ENCODE data around the gene BMP5.

Gene BMP5

DNA sequence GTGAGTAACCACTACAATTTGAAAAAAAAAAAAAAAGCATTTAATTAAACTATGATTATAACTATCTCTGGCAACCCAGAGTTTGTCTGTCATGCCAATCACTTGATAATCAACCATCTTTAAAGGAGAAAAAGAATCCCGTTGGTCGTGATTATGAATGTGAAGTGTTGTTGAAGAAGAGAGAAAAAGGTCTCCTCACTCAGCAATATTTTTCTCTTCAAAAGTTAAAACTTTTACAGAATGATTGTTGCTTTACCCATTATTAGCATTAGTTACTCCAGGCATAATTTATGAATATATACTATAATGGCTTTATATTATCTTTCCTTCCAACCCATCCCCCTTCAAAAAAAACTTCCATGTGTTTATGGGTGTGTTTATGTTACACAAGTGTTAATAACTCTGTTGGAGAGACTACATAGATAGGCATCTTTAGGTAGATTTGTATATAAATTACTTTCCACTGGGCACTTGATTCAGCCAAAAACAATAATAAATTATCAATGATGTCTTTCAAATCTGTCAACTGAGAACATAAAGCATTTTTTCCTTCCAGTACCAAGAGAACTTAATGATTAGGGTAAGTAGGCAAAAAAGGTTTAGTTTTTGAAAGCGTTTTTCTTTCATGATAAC, 5.1 kb downstream of the BMP5 start:
- FAIRE-seq, result no peak

DNA sequence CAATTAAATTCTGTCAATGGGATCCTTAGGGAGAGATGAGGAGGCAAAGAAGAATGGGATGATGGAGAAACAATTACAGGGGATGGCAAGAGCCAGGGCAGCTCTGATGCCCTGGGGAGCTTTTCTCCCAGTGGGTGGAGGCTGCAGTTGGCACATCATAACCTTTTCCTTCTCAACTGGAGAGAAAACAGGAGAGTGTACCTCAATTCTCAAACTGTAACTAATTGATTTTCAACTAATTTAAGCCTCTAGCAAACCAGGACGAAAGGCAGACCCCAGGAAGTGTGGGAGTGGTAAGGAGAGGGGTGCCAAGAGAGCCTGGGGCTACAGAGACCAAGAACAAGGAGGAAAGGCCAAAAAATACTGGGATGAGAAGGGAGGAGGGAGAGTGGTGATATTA, 5.7 kb downstream of the BMP5 start:
- FAIRE-seq, result no peak

DNA sequence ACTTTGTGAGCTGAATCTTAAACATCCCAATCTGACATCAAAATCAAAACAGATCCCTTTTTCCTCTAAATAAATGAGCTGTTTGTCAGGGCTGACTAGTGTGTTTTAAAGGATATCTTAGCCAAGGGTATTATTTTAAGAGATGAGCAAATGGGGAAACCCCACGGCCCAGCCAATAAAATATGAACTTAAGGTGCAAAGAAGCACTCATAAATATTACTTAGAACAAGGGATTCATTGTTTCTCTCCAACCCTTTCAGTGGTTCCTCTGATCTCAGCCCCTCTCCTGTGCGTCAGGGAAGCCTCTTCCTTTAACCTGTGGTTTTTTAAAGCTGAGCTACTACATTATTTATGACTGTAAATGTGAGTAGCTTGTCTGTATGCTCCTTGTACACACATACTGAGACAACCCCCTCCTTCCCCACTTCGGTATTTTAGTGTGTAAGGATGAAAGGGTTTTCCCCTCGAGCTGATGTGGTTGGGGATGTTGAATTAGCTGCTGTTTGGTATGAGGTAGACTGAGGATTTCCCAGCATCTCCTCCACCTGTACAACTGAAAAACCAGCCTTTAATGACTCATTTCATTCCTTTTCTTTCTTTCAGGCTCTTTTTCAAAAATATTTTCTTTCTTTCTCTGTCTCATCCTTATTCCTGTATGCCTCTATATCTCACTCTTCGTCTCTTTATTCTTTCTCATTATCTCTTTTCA, 6.5 kb downstream of the BMP5 start:
- no peak for FAIRE-seq

DNA sequence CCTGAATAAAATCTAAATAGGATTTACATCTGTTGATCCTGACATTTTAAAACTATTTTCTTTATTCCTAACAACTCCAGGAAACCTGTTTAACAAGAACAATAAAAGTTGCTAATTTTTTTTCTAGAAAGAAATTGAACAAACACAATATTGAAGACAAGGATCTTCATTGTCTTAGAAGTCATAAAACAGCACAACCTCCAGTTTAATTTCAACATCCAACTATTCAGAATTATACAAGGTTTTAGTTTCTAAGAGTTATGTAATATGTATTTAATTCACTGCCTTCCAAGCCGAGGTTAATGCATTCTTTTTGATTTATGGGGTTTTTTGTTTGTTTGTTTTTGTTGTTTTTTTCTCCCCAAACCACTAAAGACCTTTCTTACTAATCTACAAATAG, 7.2 kb downstream of the BMP5 start:
- FAIRE-seq, result no peak

DNA sequence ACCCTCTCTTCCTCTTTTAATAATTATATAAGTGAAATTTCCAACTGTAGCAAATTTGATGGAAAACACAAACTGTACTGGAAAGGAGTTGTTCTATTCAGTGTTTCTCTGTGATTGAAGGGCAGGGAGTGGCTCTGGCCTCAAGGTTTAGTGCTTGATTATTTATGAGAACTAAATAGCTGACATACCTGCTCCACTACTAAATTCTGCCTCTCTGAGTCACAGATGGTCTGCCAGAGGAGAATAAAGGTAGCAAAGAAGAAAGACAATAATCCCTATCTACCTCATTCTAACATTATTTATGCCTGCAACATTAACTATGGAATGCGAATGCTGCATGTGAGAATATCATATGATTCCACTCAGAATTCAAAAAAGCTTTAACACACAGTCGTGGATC, 9.3 kb downstream of the BMP5 start:
- FAIRE-seq, result no peak

DNA sequence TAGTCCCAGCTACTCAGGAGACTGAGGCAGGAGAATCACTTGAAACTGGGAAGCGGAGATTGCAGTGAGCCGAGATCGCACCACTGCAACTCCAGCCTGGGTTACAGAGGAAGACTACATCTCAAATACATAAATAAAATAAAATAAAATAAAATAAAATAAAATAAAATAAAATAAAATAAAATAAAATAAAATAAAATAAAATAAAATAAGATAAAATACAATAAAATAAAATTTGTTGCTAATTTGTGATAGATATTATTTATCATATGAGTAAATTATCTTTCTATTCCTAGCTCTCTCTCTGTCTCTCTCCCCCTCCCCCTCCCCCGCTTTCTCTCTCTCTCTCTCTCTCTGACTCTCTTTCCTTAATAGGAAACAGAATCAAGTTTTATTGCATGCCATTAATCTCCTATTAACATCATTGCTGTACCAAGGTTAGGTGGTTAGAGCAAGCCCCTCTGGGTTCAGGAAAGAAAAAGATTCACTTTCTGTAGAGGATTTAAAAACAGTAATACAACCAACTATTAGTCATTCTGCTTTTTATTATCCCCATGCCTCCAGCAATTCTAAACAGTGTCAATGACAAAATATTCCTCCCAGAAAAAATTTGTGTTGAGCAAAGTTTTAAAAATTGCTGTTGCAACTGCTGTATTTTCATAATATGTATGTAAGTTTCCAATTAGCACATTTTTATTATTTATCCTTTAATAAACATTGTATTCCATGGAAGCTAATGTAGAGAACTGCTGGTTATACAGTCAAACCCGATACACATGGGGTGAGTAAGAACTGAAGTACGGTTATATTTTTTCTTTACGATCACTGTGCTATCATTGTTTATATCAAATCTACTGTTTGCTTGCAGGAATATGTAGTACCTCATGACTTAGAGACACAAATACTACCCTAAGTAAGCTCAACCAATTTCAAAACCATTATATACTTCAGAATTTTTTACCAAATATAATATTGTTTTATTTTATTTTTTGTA, 22.1 kb downstream of the BMP5 start:
- no peak for FAIRE-seq

DNA sequence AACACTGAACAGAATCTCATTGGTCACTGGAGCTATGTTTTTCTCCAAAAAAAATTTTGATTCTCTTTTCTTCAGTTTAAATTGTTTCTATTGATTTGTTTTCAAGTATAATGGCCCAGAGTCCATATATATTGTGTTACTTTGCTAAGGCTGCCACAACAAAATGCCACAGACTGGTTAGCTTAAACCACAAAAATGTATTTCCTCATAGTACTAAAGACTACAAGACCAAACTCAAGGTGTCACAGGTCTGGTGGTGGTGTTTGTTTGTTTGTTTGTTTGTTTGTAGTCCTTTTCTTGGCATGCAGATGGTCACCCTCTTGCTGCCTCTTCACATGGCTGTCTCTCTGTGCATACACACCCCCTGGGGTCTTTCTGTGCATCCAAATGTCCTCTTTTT, 34.0 kb downstream of the BMP5 start:
- FAIRE-seq, result no peak

DNA sequence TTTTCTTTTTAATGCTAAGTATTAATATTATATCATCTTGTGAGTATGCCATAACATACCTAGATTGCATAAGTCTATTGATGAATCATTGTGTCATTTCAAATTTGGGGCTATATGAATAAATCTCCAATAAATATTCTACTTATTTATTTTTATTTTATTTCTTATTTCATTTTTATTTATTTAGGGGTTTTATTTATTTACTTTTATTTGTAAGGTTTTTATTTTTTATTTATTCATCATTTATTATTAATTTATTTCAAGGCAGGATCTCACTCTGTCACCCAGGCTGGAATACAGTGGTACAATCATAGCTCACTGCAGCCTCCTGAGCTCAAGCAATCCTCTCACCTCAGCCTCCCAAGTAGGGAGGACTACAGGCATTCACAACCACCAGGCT, 36.3 kb downstream of the BMP5 start:
- no peak for FAIRE-seq

DNA sequence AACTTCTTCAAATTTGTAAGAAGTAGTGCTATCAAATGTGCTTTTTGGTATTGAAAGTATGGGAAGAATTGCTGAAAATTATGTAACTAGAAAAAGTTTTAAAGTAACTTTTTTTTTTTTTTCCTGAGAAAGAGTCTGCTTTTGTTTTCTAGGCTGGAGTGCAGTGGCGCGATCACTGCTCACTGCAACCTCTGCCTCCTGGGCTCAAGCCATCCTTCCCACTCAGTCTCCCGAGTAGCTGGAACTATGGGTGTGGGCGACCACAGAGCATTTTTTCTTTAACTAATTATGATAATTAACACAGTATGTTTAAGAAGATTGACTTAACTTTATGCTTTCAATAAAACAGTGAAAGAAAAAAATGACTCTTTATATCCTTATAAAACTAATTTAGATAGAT, 38.4 kb downstream of the BMP5 start:
- no peak for FAIRE-seq

DNA sequence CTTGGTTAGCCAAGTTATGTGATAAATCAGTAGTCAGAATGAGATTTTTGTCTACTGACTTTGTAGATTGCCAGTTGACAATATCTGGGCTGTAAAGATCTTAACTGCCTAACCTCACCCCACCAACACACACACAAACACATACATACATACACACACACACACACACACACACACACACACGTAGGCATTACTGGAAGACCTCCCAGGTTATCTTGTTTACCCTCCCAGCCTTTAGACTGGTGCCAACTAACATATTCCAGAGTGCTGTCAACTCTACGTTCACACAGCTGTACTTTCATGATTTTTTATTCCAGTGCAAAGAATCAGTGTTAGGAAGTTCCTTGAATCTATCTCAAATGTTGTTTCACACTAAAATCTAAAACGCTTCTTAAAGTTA, 38.9 kb downstream of the BMP5 start:
- FAIRE-seq, result no peak

DNA sequence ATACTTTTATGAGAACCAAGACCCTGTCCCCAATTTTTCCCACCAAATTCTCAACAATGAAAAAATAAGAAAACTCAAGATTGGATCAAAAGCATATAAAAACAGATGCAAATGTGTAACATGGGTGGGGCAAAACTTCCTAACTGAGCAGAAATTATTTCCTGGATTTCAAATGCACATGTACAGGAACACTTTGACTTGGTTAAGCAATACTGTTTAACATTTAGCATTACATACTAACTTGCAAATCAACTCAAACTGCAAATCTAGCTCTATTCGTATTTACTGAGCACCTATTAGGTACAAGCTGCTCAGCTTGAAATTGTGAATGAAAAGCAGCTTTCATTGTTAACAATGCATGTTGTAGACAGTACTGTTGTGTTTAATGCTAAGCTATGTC, 40.2 kb downstream of the BMP5 start:
- no peak for FAIRE-seq

DNA sequence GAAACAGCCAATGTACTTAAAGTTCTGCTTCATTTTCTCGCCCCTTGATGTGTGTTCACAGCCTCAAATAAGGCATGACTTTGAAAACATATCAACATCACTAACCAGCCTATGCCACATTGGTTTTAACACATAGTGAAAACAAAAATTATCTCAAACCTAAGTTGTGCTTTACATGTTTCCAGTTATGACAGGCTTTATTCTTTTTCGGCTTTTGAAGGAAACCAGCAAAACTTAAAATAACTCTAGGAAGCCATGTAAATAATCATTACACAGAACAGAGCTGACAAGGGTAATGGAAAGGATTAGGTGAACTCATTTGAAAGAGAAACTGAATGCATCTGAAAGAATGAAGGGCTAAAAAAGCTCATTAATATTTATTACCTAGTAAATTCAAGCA, 42.1 kb downstream of the BMP5 start:
- no peak for FAIRE-seq

DNA sequence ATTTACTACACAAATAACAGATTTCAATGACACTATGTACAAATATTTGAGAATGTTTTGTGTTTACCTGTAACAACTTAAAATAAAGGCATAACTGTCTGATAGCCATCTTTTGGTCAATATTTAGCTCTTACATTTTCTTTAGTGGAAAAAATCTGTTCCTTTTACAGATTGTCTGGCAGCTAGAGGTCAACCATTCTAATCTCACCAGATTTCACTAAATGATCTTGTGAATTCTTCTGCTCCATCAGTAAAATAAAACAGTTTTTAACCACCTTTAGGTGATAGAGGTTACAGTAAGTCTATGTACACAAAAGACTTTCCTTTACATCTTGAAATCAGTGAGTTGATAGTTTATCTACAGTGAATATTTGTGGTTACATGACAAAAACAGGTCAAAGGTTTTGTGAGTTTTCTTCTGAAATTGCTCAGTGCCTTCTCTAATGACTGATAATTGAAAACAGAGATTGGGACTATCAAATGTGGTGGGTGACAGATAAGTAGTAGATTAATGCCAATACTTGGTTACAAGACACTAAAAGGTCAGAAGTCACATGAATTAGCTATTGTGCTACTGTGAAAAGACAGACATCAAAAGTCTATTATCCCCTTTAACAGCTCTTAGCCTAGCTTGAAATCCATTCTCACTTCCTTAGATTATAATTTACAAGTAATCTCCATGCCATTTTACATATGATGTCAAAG, 47.4 kb downstream of the BMP5 start:
- FAIRE-seq, result no peak

DNA sequence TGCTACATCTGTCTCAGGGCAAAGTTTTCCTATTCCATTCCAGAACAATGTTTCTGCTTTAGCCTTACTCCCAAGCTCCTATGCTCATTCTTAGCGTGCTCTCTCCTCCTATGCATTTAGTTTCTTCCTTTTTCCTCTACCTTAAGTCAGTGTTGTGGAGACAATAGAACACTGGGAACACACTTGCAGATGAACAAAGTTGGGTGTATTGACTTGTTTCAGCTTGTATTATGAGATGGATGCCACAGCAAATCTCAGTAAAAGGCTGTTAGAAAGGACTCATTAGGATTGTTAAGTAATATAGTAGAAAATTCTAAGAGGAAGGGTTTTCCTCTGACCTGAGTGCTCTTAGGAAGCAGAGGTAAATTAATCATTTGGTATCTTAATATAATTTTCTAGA, 48.4 kb downstream of the BMP5 start:
- no peak for FAIRE-seq

DNA sequence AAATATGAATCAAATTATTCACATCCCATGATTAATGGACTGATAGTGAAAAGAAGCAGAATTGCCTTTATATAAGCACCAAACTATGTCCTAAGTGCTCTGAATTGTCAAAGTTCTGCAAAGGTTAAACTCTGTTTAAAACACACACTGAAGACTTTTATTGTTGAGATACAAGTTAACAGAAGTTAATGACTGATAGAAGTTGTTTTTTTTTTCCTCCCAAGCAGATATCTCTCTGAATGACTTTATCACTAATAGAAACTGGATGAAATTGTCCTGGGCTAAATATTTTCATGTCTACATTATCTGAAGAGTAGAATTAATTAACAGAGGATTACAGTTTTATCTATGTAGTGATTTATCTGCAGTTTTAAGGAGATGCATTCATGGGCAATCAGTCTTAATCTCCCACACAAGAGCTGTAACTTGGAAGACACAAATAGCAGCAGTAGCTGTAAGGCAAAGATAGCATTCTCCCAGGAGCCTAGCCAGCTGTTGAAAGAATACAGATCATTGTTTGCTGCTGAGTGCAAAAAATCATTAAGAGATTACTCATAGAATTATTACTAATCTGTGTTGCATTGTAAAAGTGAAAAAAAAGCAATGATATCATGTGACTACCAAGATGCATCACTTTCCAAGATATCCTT, 49.9 kb downstream of the BMP5 start:
- no peak for FAIRE-seq

DNA sequence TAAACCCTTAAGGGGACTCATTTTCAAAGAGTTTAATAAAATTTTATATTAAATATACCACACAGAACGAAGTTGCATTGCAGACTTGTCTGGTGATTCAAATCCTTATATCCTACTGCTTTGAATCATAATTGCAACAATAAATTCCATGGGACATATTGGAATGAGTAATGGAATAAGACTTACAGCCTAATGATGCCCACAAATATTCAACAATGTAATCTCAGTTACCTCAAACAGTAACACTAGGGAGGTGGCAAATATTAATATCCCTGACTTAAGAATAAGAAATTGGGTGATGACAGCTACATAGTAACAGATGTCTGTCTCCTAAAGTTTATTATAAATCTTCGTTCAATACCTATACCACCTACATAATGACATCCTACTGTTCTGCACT, 52.6 kb downstream of the BMP5 start:
- FAIRE-seq, result no peak

DNA sequence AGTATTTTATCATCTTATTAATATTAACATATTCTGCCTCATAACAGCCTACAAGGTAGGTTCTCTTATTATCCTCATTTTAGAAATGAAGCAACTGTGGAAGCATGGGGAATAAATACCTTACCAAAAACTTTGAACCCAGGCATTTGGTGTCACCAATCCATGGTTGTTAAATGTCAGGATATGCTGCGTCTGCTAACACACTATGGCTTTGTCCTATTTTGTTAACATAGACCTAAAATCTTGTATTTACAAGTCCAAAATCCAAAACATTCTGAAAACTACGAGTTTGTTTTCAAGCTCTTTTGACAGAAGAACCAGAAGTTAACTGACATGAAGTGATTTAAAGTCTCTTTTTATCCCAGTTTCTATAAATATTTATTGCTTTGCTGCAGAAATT, 53.4 kb downstream of the BMP5 start:
- FAIRE-seq, result no peak

DNA sequence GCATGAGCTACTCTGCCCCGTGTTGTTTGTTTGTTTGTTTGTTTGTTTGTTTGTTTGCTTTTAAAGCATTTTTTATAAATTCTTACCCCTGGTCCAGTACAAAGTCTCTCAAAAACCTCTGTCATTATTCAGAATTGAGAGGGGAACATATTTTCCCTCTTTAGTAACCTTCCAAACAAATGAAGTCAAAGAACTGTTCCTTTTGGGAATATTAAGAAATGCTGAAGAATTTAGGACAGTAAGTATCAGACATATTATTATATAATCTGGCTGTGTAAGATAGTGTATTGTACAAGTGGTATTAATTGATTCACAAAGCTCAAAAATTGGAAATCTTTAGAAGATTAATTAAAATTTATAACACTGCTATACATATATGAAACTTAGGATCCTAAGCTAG, 54.7 kb downstream of the BMP5 start:
- no peak for FAIRE-seq

DNA sequence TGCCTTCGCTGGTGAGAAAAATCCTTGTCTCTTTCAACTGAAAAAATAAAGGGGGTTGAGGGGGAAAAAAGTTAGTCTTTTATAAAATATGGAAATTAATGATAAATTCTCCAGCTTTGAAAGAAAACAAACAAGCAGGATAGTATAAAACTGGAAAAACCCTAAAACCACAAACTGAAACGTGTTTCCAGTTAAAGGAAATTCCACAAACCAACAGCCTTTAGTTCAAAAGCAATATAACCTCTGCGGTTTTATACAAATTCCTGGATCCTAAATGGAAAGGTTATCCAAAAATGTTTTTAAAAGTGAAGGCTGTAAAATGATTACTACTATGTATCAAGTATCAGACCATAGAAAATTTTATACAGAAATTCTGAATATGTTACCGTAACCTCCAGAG, 55.6 kb downstream of the BMP5 start:
- FAIRE-seq, result no peak

DNA sequence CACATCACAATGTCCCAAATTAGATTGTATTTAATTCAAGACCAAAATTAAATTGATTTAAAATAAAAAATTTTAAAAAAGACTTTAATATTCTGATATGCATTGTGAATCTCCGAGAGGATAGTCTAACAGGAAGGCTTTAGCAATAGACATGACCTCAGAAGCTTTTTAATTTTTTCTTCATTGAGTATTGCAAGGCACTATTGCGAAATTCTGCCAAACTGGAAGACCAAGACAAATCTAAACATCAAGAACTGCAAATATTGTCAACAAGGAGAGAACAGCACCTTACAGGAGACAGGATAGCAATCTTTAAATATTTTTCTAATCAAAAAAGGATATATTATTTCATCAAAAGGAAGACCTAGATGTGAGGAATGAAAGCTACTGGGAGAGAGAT, 56.9 kb downstream of the BMP5 start:
- no peak for FAIRE-seq

DNA sequence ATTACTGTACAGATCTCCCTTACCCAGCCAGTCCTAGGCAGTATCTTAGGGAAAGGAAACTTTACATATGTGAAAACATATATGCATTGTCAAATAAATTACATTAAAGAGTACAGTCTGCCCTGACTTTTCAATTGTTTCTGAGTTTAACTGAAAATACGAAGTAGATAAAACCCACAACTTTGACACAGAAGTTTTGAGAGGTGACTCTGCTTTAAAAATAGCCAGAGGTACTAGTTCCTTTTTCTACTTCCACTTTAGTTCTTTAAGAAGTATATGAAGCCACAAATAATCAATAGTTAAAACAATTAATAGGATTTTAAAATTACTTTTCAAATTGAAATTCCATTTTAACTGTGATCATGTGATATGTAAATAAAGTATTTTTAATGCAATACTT, 62.9 kb downstream of the BMP5 start:
- no peak for FAIRE-seq

DNA sequence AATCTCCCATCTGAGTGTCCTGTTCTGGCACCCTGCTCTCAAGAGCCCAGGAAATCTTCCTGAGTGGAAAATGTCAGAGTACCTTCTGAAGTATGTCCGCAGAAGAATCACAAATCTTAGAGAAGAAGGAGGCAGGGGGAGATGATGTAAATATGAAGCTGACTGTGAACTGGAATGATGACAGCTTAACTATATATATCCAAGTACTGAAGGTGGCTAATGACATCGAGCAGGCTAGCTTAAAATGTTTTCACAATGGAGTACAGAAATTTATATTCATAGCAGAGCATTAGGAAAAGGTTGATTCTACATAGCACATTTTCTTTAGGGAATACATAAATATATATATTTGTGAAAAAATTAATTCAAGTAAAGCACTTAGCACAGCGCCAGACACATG, 64.3 kb downstream of the BMP5 start:
- FAIRE-seq, result no peak

DNA sequence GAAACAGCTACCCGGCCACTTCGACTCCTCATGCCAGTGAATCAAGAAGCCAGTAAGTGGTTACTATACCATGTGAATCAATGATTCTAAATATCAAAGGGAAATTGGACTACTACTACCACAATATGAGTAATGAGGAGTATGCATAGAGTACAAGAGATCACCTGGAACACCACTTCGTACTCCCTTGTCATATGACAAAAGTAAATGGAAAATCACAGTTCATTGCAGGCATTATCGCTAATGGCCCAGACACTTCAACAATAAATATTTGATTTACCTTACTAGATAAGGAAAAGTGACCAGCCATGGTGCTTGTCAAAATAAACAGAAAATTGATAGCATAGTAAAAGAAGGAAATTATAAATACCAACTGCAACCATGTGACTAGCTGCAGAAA, 73.1 kb downstream of the BMP5 start:
- no peak for FAIRE-seq
